ENCODE data around the gene GNG7.
"Not testable (repeated sequence)": the region's sequence is repeated elsewhere in the genome, so short reads cannot be mapped to it uniquely, and the experiment has no call there.

GNG7 gene

GRCh38 chr19:2509096-2509495 lies 193.4 kb downstream of the GNG7 start:
- WGBS = 95% methylated on average over 7 of the region's 8 CpGs
- Histone ChIP-seq H3K9ac (ENCODE audit: low read depth, low read length) (no peak overlapping the region), H3K4me3 (ENCODE audit: low read length) (no peak overlapping the region), H3K4me1 (ENCODE audit: insufficient read depth, low read length) (peaks cover 3% of the 10 kb centered on the region; the same call in 1 of the 2 replicates), H3K27me3 (ENCODE audit: insufficient read depth, low read length) (no peaks in the 10 kb centered on the region), H3K36me3 (ENCODE audit: insufficient read depth, low read length) (no peaks in the 10 kb centered on the region), H3K27ac (ENCODE audit: low read depth, low read length) (no peak overlapping the region), H3K9me3 (ENCODE audit: insufficient read depth, low read depth, low read length) (no peaks in the 10 kb centered on the region)

GRCh38 chr19:2507109-2507508 lies 195.4 kb downstream of the GNG7 start:
- no peak overlapping the region for H3K9ac ChIP-seq (ENCODE audit: low read depth, low read length)
- no peaks in the 10 kb centered on the region for H3K9me3 ChIP-seq (ENCODE audit: insufficient read depth, low read depth, low read length)
- 70% methylated on average over 11 of the region's 12 CpGs for WGBS
- no peaks in the 10 kb centered on the region for H3K36me3 ChIP-seq (ENCODE audit: insufficient read depth, low read length)
- peaks cover 3% of the 10 kb centered on the region; the same call in 1 of the 2 replicates for H3K4me1 ChIP-seq (ENCODE audit: insufficient read depth, low read length)
- no peak overlapping the region for H3K27ac ChIP-seq (ENCODE audit: low read depth, low read length)
- H3K4me3 ChIP-seq (ENCODE audit: low read length) = no peak overlapping the region
- H3K27me3 ChIP-seq (ENCODE audit: insufficient read depth, low read length) = no peaks in the 10 kb centered on the region

GRCh38 chr19:2506656-2507055 lies 195.8 kb downstream of the GNG7 start:
- not testable (repeated sequence) for H3K9me3 ChIP-seq (ENCODE audit: insufficient read depth, low read depth, low read length); H3K9ac ChIP-seq (ENCODE audit: low read depth, low read length); H3K27ac ChIP-seq (ENCODE audit: low read depth, low read length); H3K4me1 ChIP-seq (ENCODE audit: insufficient read depth, low read length); H3K4me3 ChIP-seq (ENCODE audit: low read length); H3K27me3 ChIP-seq (ENCODE audit: insufficient read depth, low read length); H3K36me3 ChIP-seq (ENCODE audit: insufficient read depth, low read length)
- 92% methylated on average over 8 of the region's 8 CpGs for WGBS

- Histone ChIP-seq H3K36me3 (ENCODE audit: insufficient read depth, low read length) (no peaks in the 10 kb centered on the region), H3K27me3 (ENCODE audit: insufficient read depth, low read length) (no peaks in the 10 kb centered on the region), H3K4me3 (ENCODE audit: low read length) (no peak overlapping the region), H3K9ac (ENCODE audit: low read depth, low read length) (no peak overlapping the region), H3K4me1 (ENCODE audit: insufficient read depth, low read length) (peaks cover 7% of the 10 kb centered on the region), H3K9me3 (ENCODE audit: insufficient read depth, low read depth, low read length) (no peaks in the 10 kb centered on the region), H3K27ac (ENCODE audit: low read depth, low read length) (no peak overlapping the region)
- 63% methylated on average over 21 of the region's 21 CpGs for WGBS
These were observed 198.9 kb downstream of the GNG7 start for GRCh38 chr19:2503521-2504109.

GRCh38 chr19:2500841-2501261 lies 201.6 kb downstream of the GNG7 start:
- peaks cover 7% of the 10 kb centered on the region for H3K4me1 ChIP-seq (ENCODE audit: insufficient read depth, low read length)
- no peaks in the 10 kb centered on the region for H3K9me3 ChIP-seq (ENCODE audit: insufficient read depth, low read depth, low read length)
- no peak overlapping the region for H3K9ac ChIP-seq (ENCODE audit: low read depth, low read length)
- no peak overlapping the region for H3K4me3 ChIP-seq (ENCODE audit: low read length)
- H3K27ac ChIP-seq (ENCODE audit: low read depth, low read length) = no peak overlapping the region
- 0 out of 2 replicates have a peak, but pooled peaks cover 2% of the 10 kb centered on the region for H3K27me3 ChIP-seq (ENCODE audit: insufficient read depth, low read length)
- no peaks in the 10 kb centered on the region for H3K36me3 ChIP-seq (ENCODE audit: insufficient read depth, low read length)
- WGBS = 81% methylated on average over 12 of the region's 12 CpGs

GRCh38 chr19:2500156-2500555 lies 202.3 kb downstream of the GNG7 start:
- H3K27me3 ChIP-seq (ENCODE audit: insufficient read depth, low read length) = peaks cover 5% of the 10 kb centered on the region
- H3K9me3 ChIP-seq (ENCODE audit: insufficient read depth, low read depth, low read length) = no peaks in the 10 kb centered on the region
- H3K36me3 ChIP-seq (ENCODE audit: insufficient read depth, low read length) = no peaks in the 10 kb centered on the region
- 94% methylated on average over 13 of the region's 13 CpGs for WGBS
- H3K4me1 ChIP-seq (ENCODE audit: insufficient read depth, low read length) = peaks cover 10% of the 10 kb centered on the region
- H3K27ac ChIP-seq (ENCODE audit: low read depth, low read length) = no peak overlapping the region
- no peak overlapping the region for H3K4me3 ChIP-seq (ENCODE audit: low read length)
- H3K9ac ChIP-seq (ENCODE audit: low read depth, low read length) = no peak overlapping the region

- Histone ChIP-seq H3K4me3 (ENCODE audit: low read length) (no peak overlapping the region), H3K27me3 (ENCODE audit: insufficient read depth, low read length) (peaks cover 18% of the 10 kb centered on the region), H3K27ac (ENCODE audit: low read depth, low read length) (no peak overlapping the region), H3K36me3 (ENCODE audit: insufficient read depth, low read length) (no peaks in the 10 kb centered on the region), H3K4me1 (ENCODE audit: insufficient read depth, low read length) (peaks cover 10% of the 10 kb centered on the region), H3K9me3 (ENCODE audit: insufficient read depth, low read depth, low read length) (no peaks in the 10 kb centered on the region), H3K9ac (ENCODE audit: low read depth, low read length) (no peak overlapping the region)
- 87% methylated on average over 10 of the region's 10 CpGs for WGBS
These were observed 205.3 kb downstream of the GNG7 start for GRCh38 chr19:2497186-2497585.

GRCh38 chr19:2495651-2496316 lies 206.7 kb downstream of the GNG7 start:
- H3K4me3 ChIP-seq (ENCODE audit: low read length) = no peak overlapping the region
- WGBS = 47% methylated on average over 15 of the region's 16 CpGs
- H3K9me3 ChIP-seq (ENCODE audit: insufficient read depth, low read depth, low read length) = no peaks in the 10 kb centered on the region
- H3K9ac ChIP-seq (ENCODE audit: low read depth, low read length) = no peak overlapping the region
- peaks cover 10% of the 10 kb centered on the region for H3K4me1 ChIP-seq (ENCODE audit: insufficient read depth, low read length)
- H3K27me3 ChIP-seq (ENCODE audit: insufficient read depth, low read length) = peaks cover 20% of the 10 kb centered on the region
- H3K36me3 ChIP-seq (ENCODE audit: insufficient read depth, low read length) = no peaks in the 10 kb centered on the region
- H3K27ac ChIP-seq (ENCODE audit: low read depth, low read length) = no peak overlapping the region

GRCh38 chr19:2495130-2495641 lies 207.3 kb downstream of the GNG7 start:
- H3K27ac ChIP-seq (ENCODE audit: low read depth, low read length) = no peak overlapping the region

GRCh38 chr19:2494447-2495129 lies 207.9 kb downstream of the GNG7 start:
- no peak overlapping the region for H3K27ac ChIP-seq (ENCODE audit: low read depth, low read length)
- H3K9ac ChIP-seq (ENCODE audit: low read depth, low read length) = no peak overlapping the region
- H3K4me1 ChIP-seq (ENCODE audit: insufficient read depth, low read length) = peaks cover 10% of the 10 kb centered on the region
- 22% methylated on average over 72 of the region's 72 CpGs for WGBS
- no peaks in the 10 kb centered on the region for H3K36me3 ChIP-seq (ENCODE audit: insufficient read depth, low read length)
- peaks cover 29% of the 10 kb centered on the region for H3K27me3 ChIP-seq (ENCODE audit: insufficient read depth, low read length)
- peak overlapping the region; percentile 57 for H3K4me3 ChIP-seq (ENCODE audit: low read length)
- no peaks in the 10 kb centered on the region for H3K9me3 ChIP-seq (ENCODE audit: insufficient read depth, low read depth, low read length)

More at GRCh38 chr19:2495130-2495641, 207.3 kb downstream of the GNG7 start:
- 15% methylated on average over 25 of the region's 26 CpGs for WGBS
- H3K27me3 ChIP-seq (ENCODE audit: insufficient read depth, low read length) = peaks cover 24% of the 10 kb centered on the region
- no peak overlapping the region for H3K9ac ChIP-seq (ENCODE audit: low read depth, low read length)
- H3K36me3 ChIP-seq (ENCODE audit: insufficient read depth, low read length) = no peaks in the 10 kb centered on the region
- H3K4me3 ChIP-seq (ENCODE audit: low read length) = peak overlapping the region; percentile 57
- H3K9me3 ChIP-seq (ENCODE audit: insufficient read depth, low read depth, low read length) = no peaks in the 10 kb centered on the region
- peaks cover 10% of the 10 kb centered on the region for H3K4me1 ChIP-seq (ENCODE audit: insufficient read depth, low read length)

GRCh38 chr19:2494084-2494446 lies 208.4 kb downstream of the GNG7 start:
- peak overlapping the region; percentile 57; the same call in 1 of the 2 replicates for H3K4me3 ChIP-seq (ENCODE audit: low read length)
- peaks cover 34% of the 10 kb centered on the region for H3K27me3 ChIP-seq (ENCODE audit: insufficient read depth, low read length)
- WGBS = 92% methylated on average over 21 of the region's 21 CpGs
- peaks cover 8% of the 10 kb centered on the region for H3K4me1 ChIP-seq (ENCODE audit: insufficient read depth, low read length)
- H3K36me3 ChIP-seq (ENCODE audit: insufficient read depth, low read length) = no peaks in the 10 kb centered on the region
- no peak overlapping the region for H3K9ac ChIP-seq (ENCODE audit: low read depth, low read length)
- H3K27ac ChIP-seq (ENCODE audit: low read depth, low read length) = no peak overlapping the region
- no peaks in the 10 kb centered on the region for H3K9me3 ChIP-seq (ENCODE audit: insufficient read depth, low read depth, low read length)

Measured in HUES64 (cell line).